PC-3 (cell line): ENCODE measurements around the gene COL4A3. TPM values are rescaled to one million over a fixed set of nuclear protein-coding genes. Genes with fewer than 3 reads are reported as not detected.

Source experiments
- ATAC-seq: fragments of 200-7000 bp; cut with Tn5 transposase; 2 replicates; pipeline ENCODE4 v1.9.1; 2020; ENCODE audit warnings: mild to moderate bottlenecking, moderate library complexity
- BruUV-seq: library from RNA; stranded (reverse); fragments of 400-500 nt; replicated peaks from 2 replicates; lab custom pipeline; 2021; lab: Mats Ljungman, UMichigan
- CTCF ChIA-PET: fragments of 300-600 bp; sonication (Branson Sonifier 250); formaldehyde crosslinking; loops from one replicate; lab custom pipeline; 2022; ENCODE audit warnings: antibody characterized with exemption; lab: Charles Lee
- POLR2A ChIA-PET: fragments of 300-600 bp; sonication (Branson Sonifier 250); formaldehyde crosslinking; loops from one replicate; lab custom pipeline; 2022; ENCODE audit warnings: antibody characterized with exemption; ENCODE audit not compliant: unreplicated experiment; lab: Charles Lee
- DNase-seq: peaks from one replicate; pipeline ENCODE4 v3.0.0-alpha.2; 2015
- H2AFZ ChIP-seq: fragments of 300-600 bp; sonication (generic); 2 replicates; pipeline ENCODE4 v1.6.0; 2016; ENCODE audit warnings: antibody characterized with exemption, low read length
- H3F3A ChIP-seq: fragments of 300-600 bp; sonication (generic); one replicate; pipeline ENCODE4 v1.6.0; 2017; ENCODE audit warnings: antibody characterized with exemption, low read length, control low read depth, mild to moderate bottlenecking; ENCODE audit not compliant: unreplicated experiment
- H3K27ac ChIP-seq: fragments of 300-600 bp; sonication (generic); 2 replicates; pipeline ENCODE4 v1.5.1; 2016; ENCODE audit warnings: mild to moderate bottlenecking, low read length
- H3K27me3 ChIP-seq: fragments of 300-600 bp; sonication (generic); 2 replicates; pipeline ENCODE4 v1.6.1; 2016; ENCODE audit warnings: low read length, mixed read lengths
- H3K36me3 ChIP-seq: fragments of 300-600 bp; sonication (generic); 2 replicates; pipeline ENCODE4 v1.6.1; 2016; ENCODE audit warnings: low read depth, mixed run types, low read length, mixed read lengths
- H3K4me1 ChIP-seq: fragments of 300-600 bp; sonication (generic); 2 replicates; pipeline ENCODE4 v1.5.1; 2016; ENCODE audit warnings: low read length; ENCODE audit not compliant: insufficient read depth
- H3K4me2 ChIP-seq: fragments of 300-600 bp; sonication (generic); 2 replicates; pipeline ENCODE4 v1.6.0; 2016; ENCODE audit warnings: low read length
- H3K4me3 ChIP-seq: fragments of 300-600 bp; sonication (generic); 2 replicates; pipeline ENCODE4 v1.5.1; 2016; ENCODE audit warnings: mild to moderate bottlenecking, low read length, mixed read lengths
- H3K79me2 ChIP-seq: fragments of 300-600 bp; sonication (generic); 2 replicates; pipeline ENCODE4 v1.6.1; 2017; ENCODE audit warnings: low read length, mixed read lengths
- H3K9ac ChIP-seq: fragments of 300-600 bp; sonication (generic); 2 replicates; pipeline ENCODE4 v1.6.0; 2016; ENCODE audit warnings: mild to moderate bottlenecking, low read length
- H3K9me2 ChIP-seq: fragments of 300-600 bp; sonication (generic); replicated peaks from 2 replicates; pipeline ENCODE4 v1.6.1; 2016; ENCODE audit warnings: mixed run types, low read length, mixed read lengths
- H3K9me3 ChIP-seq: fragments of 300-600 bp; sonication (generic); 2 replicates; pipeline ENCODE4 v1.6.1; 2016; ENCODE audit warnings: low read length, mixed read lengths
- H4K20me1 ChIP-seq: fragments of 300-600 bp; sonication (generic); 2 replicates; pipeline ENCODE4 v1.6.1; 2016; ENCODE audit warnings: low read length, mixed read lengths
- CTCF ChIP-seq: fragments of 300-600 bp; sonication (generic); conservative IDR thresholded peaks from 2 replicates; pipeline ENCODE4 v1.5.1; 2017; ENCODE audit warnings: antibody characterized with exemption, low read depth, mild to moderate bottlenecking, low read length
- EZH2 ChIP-seq: fragments of 300-600 bp; sonication (generic); IDR thresholded peaks from one replicate; pipeline ENCODE4 v1.6.1; 2017; ENCODE audit warnings: antibody characterized with exemption, mild to moderate bottlenecking, low read length; ENCODE audit not compliant: unreplicated experiment
- EZH2phosphoT487 ChIP-seq: fragments of 300-600 bp; sonication (generic); IDR thresholded peaks from 2 replicates; pipeline ENCODE4 v1.6.1; 2018; ENCODE audit warnings: mild to moderate bottlenecking, antibody characterized with exemption, low read length, borderline replicate concordance
- intact Hi-C: fragments of 100-400 bp; cut with micrococcal nuclease; formaldehyde crosslinking; loops from 2 replicates; pipeline ENCODE4 v1.9.0; 2023
- total RNA-seq: library from RNA; depleted of rRNA; stranded (reverse); fragments of >200 nt; gene quantifications from 2 replicates; pipeline ENCODE4 v1.2.3, GENCODE V29; 2014

COL4A3 gene
- total RNA-seq, 1 experiment from 2014 or later = 0.73 TPM

GRCh38 chr2:227325839-227326195 is 161.4 kb downstream of the COL4A3 start:
- Histone ChIP-seq H3K9me3 (no peaks in the 10 kb centered on the region), H3K9ac (peak overlapping the region; percentile 90), H3K27ac (peak overlapping the region; percentile 59), H3K36me3 (0 out of 2 replicates have a peak, but pooled peaks cover under 1% of the 10 kb centered on the region), H3F3A (no peaks in the 10 kb centered on the region), H3K4me1 (peaks cover 31% of the 10 kb centered on the region), H3K9me2 (no peaks in the 10 kb centered on the region), H3K79me2 (peaks cover 54% of the 10 kb centered on the region), H2AFZ (peak overlapping the region; percentile 99), H3K27me3 (no peaks in the 10 kb centered on the region), H4K20me1 (0 out of 2 replicates have a peak, but pooled peaks cover 3% of the 10 kb centered on the region), H3K4me2 (peak overlapping the region; percentile 88), H3K4me3 (peak overlapping the region; percentile 86)
- BruUV-seq = TSS peak; percentile 47
- ATAC-seq (peak; percentile 58), DNase-seq (peak; percentile 62)
- TF ChIP-seq EZH2phosphoT487 (no peak), CTCF (no peak), EZH2 (no peak)
- intact Hi-C loops = loop anchor here (1.0 to 2.0 kb wide), 2 partner anchors 88 to 195 kb away; no protein-coding TSS in a partner anchor
- ChIA-PET POLR2A (interaction anchor here (0.6 kb wide), 1 partner anchor 121 kb away, joined by 3 read pairs; no protein-coding TSS in a partner anchor), CTCF (interaction anchor here (0.6 kb wide), 1 partner anchor 1661 kb away, joined by 5 read pairs; no protein-coding TSS in a partner anchor)

GRCh38 chr2:227326783-227327182 is 162.4 kb downstream of the COL4A3 start:
- Histone ChIP-seq H3K9me2 (no peaks in the 10 kb centered on the region), H3K36me3 (peaks cover 8% of the 10 kb centered on the region), H3K9me3 (no peaks in the 10 kb centered on the region), H3K27ac (no peak overlapping the region), H3K79me2 (peaks cover 63% of the 10 kb centered on the region), H3K27me3 (no peaks in the 10 kb centered on the region), H3K9ac (peak overlapping the region; percentile 90; the same call in 1 of the 2 replicates), H3K4me3 (peak overlapping the region; percentile 86), H3K4me1 (peaks cover 31% of the 10 kb centered on the region), H3K4me2 (peak overlapping the region; percentile 88), H2AFZ (no peak overlapping the region), H3F3A (no peaks in the 10 kb centered on the region), H4K20me1 (0 out of 2 replicates have a peak, but pooled peaks cover 3% of the 10 kb centered on the region)
- no TSS peak for BruUV-seq
- DNase-seq (no peak), ATAC-seq (no peak)
- intact Hi-C loops = no loop called here
- POLR2A ChIA-PET = no interaction called here
- CTCF ChIA-PET = no interaction called here
- TF ChIP-seq EZH2 (no peak), EZH2phosphoT487 (no peak), CTCF (no peak)

GRCh38 chr2:227335713-227336112 is 171.3 kb downstream of the COL4A3 start:
- Histone ChIP-seq H2AFZ (no peak overlapping the region), H3K79me2 (0 out of 2 replicates have a peak, but pooled peaks cover 9% of the 10 kb centered on the region), H3K27ac (no peak overlapping the region), H4K20me1 (no peaks in the 10 kb centered on the region), H3K27me3 (no peaks in the 10 kb centered on the region), H3K9me3 (no peaks in the 10 kb centered on the region), H3K4me2 (no peak overlapping the region), H3K9ac (no peak overlapping the region), H3K36me3 (peaks cover 33% of the 10 kb centered on the region), H3K4me3 (no peak overlapping the region), H3K9me2 (no peaks in the 10 kb centered on the region), H3K4me1 (no peaks in the 10 kb centered on the region), H3F3A (no peaks in the 10 kb centered on the region)
- ChIA-PET POLR2A (no interaction called here), CTCF (no interaction called here)
- ATAC-seq = no peak
- DNase-seq = no peak
- intact Hi-C loops = no loop called here
- TF ChIP-seq EZH2phosphoT487 (no peak), CTCF (no peak), EZH2 (no peak)
- no TSS peak for BruUV-seq
